ENCODE measurements around the gene SYT1.

SYT1 gene

DNA sequence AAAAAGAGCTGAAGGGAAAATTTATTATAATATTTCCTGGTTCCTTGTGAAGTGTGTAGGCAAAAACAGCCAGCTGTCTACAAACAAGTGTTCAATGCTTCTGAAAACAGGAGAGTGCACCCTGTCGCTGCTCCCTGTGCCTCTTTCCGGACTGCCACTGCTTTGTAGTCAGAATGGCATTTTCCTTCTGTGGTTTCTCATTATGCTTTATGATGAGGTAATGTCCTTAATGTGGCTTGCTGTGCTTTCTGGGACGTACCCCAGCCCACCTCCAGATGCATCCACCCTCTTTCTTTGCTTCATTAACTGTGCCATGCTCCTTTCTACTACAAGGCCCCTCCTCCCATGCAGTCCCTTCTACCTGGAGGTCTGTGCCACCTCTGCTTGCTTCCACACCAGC is 148.1 kb downstream of the SYT1 start (continued):
- TF ChIP-seq ZBTB17 (tag by site-specific recombination; IDR thresholded peaks at IDR 0.05): no peak
- TF ChIP-seq, protein P1, sequence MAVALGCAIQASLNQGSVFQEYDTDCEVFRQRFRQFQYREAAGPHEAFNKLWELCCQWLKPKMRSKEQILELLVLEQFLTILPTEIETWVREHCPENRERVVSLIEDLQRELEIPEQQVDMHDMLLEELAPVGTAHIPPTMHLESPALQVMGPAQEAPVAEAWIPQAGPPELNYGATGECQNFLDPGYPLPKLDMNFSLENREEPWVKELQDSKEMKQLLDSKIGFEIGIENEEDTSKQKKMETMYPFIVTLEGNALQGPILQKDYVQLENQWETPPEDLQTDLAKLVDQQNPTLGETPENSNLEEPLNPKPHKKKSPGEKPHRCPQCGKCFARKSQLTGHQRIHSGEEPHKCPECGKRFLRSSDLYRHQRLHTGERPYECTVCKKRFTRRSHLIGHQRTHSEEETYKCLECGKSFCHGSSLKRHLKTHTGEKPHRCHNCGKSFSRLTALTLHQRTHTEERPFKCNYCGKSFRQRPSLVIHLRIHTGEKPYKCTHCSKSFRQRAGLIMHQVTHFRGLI (tag by site-specific recombination; IDR thresholded peaks at IDR 0.05): no peak
- TF ChIP-seq ZFP41 (tag by site-specific recombination; IDR thresholded peaks at IDR 0.05; ENCODE audit: borderline replicate concordance): no peak

DNA sequence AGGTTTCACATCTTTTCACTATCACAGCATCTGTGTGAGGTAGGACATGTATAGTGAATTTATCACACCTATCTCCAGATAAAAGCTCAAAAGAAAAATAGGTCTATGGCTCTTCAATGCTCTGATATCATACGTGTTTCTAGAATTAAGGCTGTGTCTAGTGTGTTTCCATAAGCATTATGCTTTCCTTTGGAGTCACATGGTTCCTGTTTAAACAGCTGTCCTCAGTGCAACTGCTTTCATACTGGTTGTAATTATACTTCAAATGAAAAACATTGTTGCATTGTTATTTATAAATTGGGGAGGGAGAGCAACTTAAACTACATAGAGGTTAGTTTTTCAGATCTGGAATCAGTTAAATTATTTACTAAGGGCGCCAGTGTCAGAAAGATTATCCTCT is 151.6 kb downstream of the SYT1 start:
- Histone ChIP-seq H3K4me3 (ENCODE audit: low read depth, low read length) (no peak overlapping the region), H3K9me3 (ENCODE audit: control insufficient read depth, insufficient read depth, low read depth, low read length) (no peaks in the 10 kb centered on the region)

DNA sequence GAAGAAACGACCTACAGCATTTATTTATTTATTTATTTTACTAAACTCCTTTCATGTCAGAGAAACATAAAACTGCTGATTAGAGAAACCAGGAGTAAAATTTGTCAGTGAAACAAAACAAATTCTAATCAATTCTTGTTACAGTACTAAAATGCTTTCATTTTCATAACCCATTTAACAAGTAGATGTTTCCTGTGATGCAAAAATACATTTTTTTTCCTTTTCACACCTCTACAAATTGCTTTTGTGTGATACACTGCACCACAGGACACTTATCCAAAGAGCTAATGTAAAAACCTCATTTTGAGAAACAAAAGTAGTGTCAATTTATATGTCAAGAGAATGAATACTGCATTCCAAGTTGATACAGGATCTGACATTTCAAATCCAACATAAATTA is 155.1 kb downstream of the SYT1 start:
- Histone ChIP-seq H3K36me3 (ENCODE audit: control insufficient read depth in 2 of 2, insufficient read depth in 1 of 2, low read length in 2 of 2) (no peaks in the 10 kb centered on the region), H3K9me3 (ENCODE audit: control insufficient read depth, insufficient read depth, low read depth, low read length) (no peaks in the 10 kb centered on the region), H3K4me3 (ENCODE audit: low read depth, low read length) (no peak overlapping the region), H3K4me1 (ENCODE audit: control insufficient read depth, insufficient read depth, low read length) (no peaks in the 10 kb centered on the region), H3K27ac (ENCODE audit: extremely low read depth, low read depth, low read length) (no peak overlapping the region)
- ChIA-PET CTCF (interaction anchor here (0.6 kb wide), 1 partner anchor 27 kb away, joined by 3 read pairs; no protein-coding TSS in a partner anchor), POLR2A (no interaction called here)
- TF ChIP-seq, protein P2, sequence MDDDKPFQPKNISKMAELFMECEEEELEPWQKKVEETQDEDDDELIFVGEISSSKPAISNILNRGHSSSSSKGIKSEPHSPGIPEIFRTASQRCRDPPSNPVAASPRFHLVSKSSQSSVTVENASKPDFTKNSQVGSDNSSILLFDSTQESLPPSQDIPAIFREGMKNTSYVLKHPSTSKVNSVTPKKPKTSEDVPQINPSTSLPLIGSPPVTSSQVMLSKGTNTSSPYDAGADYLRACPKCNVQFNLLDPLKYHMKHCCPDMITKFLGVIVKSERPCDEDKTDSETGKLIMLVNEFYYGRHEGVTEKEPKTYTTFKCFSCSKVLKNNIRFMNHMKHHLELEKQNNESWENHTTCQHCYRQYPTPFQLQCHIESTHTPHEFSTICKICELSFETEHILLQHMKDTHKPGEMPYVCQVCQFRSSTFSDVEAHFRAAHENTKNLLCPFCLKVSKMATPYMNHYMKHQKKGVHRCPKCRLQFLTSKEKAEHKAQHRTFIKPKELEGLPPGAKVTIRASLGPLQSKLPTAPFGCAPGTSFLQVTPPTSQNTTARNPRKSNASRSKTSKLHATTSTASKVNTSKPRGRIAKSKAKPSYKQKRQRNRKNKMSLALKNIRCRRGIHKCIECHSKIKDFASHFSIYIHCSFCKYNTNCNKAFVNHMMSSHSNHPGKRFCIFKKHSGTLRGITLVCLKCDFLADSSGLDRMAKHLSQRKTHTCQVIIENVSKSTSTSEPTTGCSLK (tag by site-specific recombination; IDR thresholded peaks at IDR 0.05): no peak
- TF ChIP-seq, protein P3, sequence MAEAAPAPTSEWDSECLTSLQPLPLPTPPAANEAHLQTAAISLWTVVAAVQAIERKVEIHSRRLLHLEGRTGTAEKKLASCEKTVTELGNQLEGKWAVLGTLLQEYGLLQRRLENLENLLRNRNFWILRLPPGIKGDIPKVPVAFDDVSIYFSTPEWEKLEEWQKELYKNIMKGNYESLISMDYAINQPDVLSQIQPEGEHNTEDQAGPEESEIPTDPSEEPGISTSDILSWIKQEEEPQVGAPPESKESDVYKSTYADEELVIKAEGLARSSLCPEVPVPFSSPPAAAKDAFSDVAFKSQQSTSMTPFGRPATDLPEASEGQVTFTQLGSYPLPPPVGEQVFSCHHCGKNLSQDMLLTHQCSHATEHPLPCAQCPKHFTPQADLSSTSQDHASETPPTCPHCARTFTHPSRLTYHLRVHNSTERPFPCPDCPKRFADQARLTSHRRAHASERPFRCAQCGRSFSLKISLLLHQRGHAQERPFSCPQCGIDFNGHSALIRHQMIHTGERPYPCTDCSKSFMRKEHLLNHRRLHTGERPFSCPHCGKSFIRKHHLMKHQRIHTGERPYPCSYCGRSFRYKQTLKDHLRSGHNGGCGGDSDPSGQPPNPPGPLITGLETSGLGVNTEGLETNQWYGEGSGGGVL (tag by site-specific recombination; IDR thresholded peaks at IDR 0.05): no peak
- TF ChIP-seq ZBTB48 (tag by site-specific recombination; IDR thresholded peaks at IDR 0.05): no peak
- no peak for TF ChIP-seq KLF9 (tag by site-specific recombination; IDR thresholded peaks at IDR 0.05; ENCODE audit: low read depth)
- no peak for TF ChIP-seq ZNF37A (tag by site-specific recombination; IDR thresholded peaks at IDR 0.05)
- TF ChIP-seq ZNF404 (tag by site-specific recombination; IDR thresholded peaks at IDR 0.05): no peak
- TF ChIP-seq ZNF501 (tag by site-specific recombination; IDR thresholded peaks at IDR 0.05): no peak
- TF ChIP-seq ZNF626 (tag by site-specific recombination; IDR thresholded peaks at IDR 0.05): no peak
- TF ChIP-seq REPIN1 (tag by site-specific recombination; IDR thresholded peaks at IDR 0.05; ENCODE audit: low read depth): no peak
- TF ChIP-seq FEZF1 (tag by site-specific recombination; IDR thresholded peaks at IDR 0.05): no peak
- TF ChIP-seq ZNF223 (tag by site-specific recombination; IDR thresholded peaks at IDR 0.05): no peak
- no peak for TF ChIP-seq ZFP37 (tag by site-specific recombination; IDR thresholded peaks at IDR 0.05)

More for the DNA sequence above, 151.6 kb downstream of the SYT1 start:
- Histone ChIP-seq H3K4me1 (ENCODE audit: control insufficient read depth, insufficient read depth, low read length) (no peaks in the 10 kb centered on the region), H3K36me3 (ENCODE audit: control insufficient read depth in 2 of 2, insufficient read depth in 1 of 2, low read length in 2 of 2) (no peaks in the 10 kb centered on the region), H3K27ac (ENCODE audit: extremely low read depth, low read depth, low read length) (no peak overlapping the region)
- ChIA-PET CTCF (no interaction called here), POLR2A (no interaction called here)
- TF ChIP-seq ZNF624 (tag by site-specific recombination; IDR thresholded peaks at IDR 0.05) (no peak), ZNF560 (tag by site-specific recombination; IDR thresholded peaks at IDR 0.05; ENCODE audit: borderline replicate concordance) (no peak), ZNF292 (tag by site-specific recombination; IDR thresholded peaks at IDR 0.05; ENCODE audit: borderline replicate concordance, low read depth) (no peak), ZNF610 (tag by site-specific recombination; IDR thresholded peaks at IDR 0.05; ENCODE audit: borderline replicate concordance) (no peak), ZBTB1 (tag by site-specific recombination; IDR thresholded peaks at IDR 0.05) (no peak), ZNF48 (tag by site-specific recombination; IDR thresholded peaks at IDR 0.05) (no peak), ZNF311 (tag by site-specific recombination; IDR thresholded peaks at IDR 0.05; ENCODE audit: borderline replicate concordance) (no peak), ZNF792 (tag by site-specific recombination; IDR thresholded peaks at IDR 0.05) (no peak), ZNF707 (tag by site-specific recombination; IDR thresholded peaks at IDR 0.05) (no peak), ZNF121 (tag by site-specific recombination; IDR thresholded peaks at IDR 0.05) (no peak)
- TF ChIP-seq, protein P4, sequence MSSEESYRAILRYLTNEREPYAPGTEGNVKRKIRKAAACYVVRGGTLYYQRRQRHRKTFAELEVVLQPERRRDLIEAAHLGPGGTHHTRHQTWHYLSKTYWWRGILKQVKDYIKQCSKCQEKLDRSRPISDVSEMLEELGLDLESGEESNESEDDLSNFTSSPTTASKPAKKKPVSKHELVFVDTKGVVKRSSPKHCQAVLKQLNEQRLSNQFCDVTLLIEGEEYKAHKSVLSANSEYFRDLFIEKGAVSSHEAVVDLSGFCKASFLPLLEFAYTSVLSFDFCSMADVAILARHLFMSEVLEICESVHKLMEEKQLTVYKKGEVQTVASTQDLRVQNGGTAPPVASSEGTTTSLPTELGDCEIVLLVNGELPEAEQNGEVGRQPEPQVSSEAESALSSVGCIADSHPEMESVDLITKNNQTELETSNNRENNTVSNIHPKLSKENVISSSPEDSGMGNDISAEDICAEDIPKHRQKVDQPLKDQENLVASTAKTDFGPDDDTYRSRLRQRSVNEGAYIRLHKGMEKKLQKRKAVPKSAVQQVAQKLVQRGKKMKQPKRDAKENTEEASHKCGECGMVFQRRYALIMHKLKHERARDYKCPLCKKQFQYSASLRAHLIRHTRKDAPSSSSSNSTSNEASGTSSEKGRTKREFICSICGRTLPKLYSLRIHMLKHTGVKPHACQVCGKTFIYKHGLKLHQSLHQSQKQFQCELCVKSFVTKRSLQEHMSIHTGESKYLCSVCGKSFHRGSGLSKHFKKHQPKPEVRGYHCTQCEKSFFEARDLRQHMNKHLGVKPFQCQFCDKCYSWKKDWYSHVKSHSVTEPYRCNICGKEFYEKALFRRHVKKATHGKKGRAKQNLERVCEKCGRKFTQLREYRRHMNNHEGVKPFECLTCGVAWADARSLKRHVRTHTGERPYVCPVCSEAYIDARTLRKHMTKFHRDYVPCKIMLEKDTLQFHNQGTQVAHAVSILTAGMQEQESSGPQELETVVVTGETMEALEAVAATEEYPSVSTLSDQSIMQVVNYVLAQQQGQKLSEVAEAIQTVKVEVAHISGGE (tag by site-specific recombination; conservative IDR thresholded peaks at IDR 0.05; ENCODE audit: low read depth): no peak

Data from HEK293 (cell line).